Measurements from ENCODE around the gene MPP3. TPM values are rescaled to one million over a fixed set of nuclear protein-coding genes. Genes with fewer than 3 reads are reported as not detected.

Gene MPP3
- total RNA-seq, 1 experiment from 2014 or later: 6.9 TPM

DNA sequence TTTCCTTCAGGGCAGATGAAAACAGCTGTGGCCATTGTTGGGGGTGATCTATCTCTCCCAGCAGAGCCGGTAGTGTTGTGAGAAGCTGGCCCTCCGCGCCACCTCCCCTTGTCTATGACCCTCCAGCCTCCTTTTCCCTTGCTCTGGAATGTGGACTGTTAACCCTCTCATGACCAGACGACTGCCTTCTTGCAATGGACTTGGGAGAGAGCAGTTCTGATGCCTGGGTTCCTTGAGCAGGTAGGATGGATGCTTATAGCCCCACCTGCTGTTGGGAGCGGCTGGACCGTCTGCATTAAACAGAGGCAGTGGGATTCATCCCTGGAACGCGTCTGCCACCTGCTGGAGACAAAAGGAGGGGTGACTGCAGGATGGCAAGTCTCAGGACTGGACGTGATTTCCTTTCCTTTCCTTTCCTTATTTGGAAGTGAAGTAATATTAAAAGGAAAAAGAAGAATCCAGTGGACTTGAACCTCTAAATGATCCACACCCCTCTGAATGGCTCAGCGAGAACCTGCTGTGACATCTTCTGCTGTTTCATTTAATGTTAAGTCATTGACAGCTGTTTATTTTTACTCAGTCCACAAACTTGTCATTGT is 72.6 kb downstream of the MPP3 start:
- H3K23me2 ChIP-seq (ENCODE audit: insufficient read length, low read depth, low read length, poor library complexity, severe bottlenecking): peaks cover 4% of the 10 kb centered on the region
- peak; percentile 100; the same call in 2 of the 3 replicates for TF ChIP-seq CTCF (conservative IDR thresholded peaks at IDR 0.05)
- no peak overlapping the region for H4K5ac ChIP-seq (ENCODE audit: insufficient read length, low read depth, low read length)
- no peak overlapping the region for H2AK5ac ChIP-seq (ENCODE audit: insufficient read length, low read length)
- peak overlapping the region; percentile 48 to 55 for H3K4me3 Mint-ChIP-seq
- H2AFZ ChIP-seq (ENCODE audit: low read length): no peak overlapping the region
- H3K27me3 Mint-ChIP-seq (ENCODE audit: low read depth): 0 out of 2 replicates have a peak, but pooled peaks cover 4% of the 10 kb centered on the region
- no peak overlapping the region for H3K4me2 ChIP-seq (ENCODE audit: insufficient read depth, insufficient read length, low read length)
- peak overlapping the region in 2 of 3 experiments; percentile 80 to 86; a peak in 3 of 7 replicates for H3K27ac Mint-ChIP-seq
- no CpG with 5 or more reads among the region's 10 CpGs for WGBS (ENCODE audit: extremely low coverage, insufficient read length, low lambda C conversion rate)
- no peak overlapping the region for H3K56ac ChIP-seq (ENCODE audit: insufficient read length, low read depth, low read length)
- no peak overlapping the region for H3K14ac ChIP-seq (ENCODE audit: insufficient read depth, low read length)
- H3K79me1 ChIP-seq (ENCODE audit: insufficient read depth, low read depth, low read length, poor library complexity, severe bottlenecking): no peaks in the 10 kb centered on the region
- H3K4ac ChIP-seq (ENCODE audit: low read depth, low read length): no peak overlapping the region
- no peaks in the 10 kb centered on the region; the same call in 1 of the 2 replicates for H3K27me3 ChIP-seq (ENCODE audit: insufficient read depth, low read length)
- H3K9me3 Mint-ChIP-seq: no peaks in the 10 kb centered on the region
- H2BK5ac ChIP-seq (ENCODE audit: insufficient read length, low read length): no peak overlapping the region
- no peak overlapping the region for H3K27ac ChIP-seq (ENCODE audit: insufficient read length, low read depth, low read length)
- H3K9ac ChIP-seq (ENCODE audit: extremely low read depth, insufficient read length, low read length): no peak overlapping the region
- H3K79me2 ChIP-seq (ENCODE audit: insufficient read depth, low read length): no peaks in the 10 kb centered on the region
- no peak overlapping the region for H3T11ph ChIP-seq (ENCODE audit: low read length)
- H2BK20ac ChIP-seq (ENCODE audit: low read depth, low read length, poor library complexity, severe bottlenecking): no peak overlapping the region
- H4K91ac ChIP-seq (ENCODE audit: insufficient read length, low read depth, low read length): no peak overlapping the region
- peaks cover 30 to 32% of the 10 kb centered on the region in 2 experiments for H3K4me1 Mint-ChIP-seq
- H2BK12ac ChIP-seq (ENCODE audit: insufficient read length, low read depth, low read length): no peak overlapping the region
- H3K23ac ChIP-seq (ENCODE audit: insufficient read length, low read depth, low read length): no peak overlapping the region
- peak; percentile 99 for DNase-seq
- H4K8ac ChIP-seq (replicated peaks; ENCODE audit: insufficient read length, low read depth, low read length): no peak overlapping the region
- H3K36me3 Mint-ChIP-seq (ENCODE audit: insufficient read depth in 1 of 3, low read depth in 3 of 3): no peaks in the 10 kb centered on the region
- H3K18ac ChIP-seq (ENCODE audit: insufficient read length, low read depth, low read length): no peak overlapping the region
- H2BK15ac ChIP-seq (ENCODE audit: low read depth, low read length): no peak overlapping the region
- H3K9me3 ChIP-seq (ENCODE audit: control insufficient read depth, low read depth, low read length): no peaks in the 10 kb centered on the region
- no peaks in the 10 kb centered on the region for H3K4me1 ChIP-seq (ENCODE audit: insufficient read depth, low read length)
- H2BK120ac ChIP-seq (ENCODE audit: low read depth, low read length, poor library complexity, severe bottlenecking): no peak overlapping the region
- no peaks in the 10 kb centered on the region for H4K20me1 ChIP-seq (ENCODE audit: control insufficient read depth, insufficient read depth, insufficient read length)

All from H9 (cell line).